ENCODE measurements around the gene C19orf73.

The C19orf73 gene

DNA sequence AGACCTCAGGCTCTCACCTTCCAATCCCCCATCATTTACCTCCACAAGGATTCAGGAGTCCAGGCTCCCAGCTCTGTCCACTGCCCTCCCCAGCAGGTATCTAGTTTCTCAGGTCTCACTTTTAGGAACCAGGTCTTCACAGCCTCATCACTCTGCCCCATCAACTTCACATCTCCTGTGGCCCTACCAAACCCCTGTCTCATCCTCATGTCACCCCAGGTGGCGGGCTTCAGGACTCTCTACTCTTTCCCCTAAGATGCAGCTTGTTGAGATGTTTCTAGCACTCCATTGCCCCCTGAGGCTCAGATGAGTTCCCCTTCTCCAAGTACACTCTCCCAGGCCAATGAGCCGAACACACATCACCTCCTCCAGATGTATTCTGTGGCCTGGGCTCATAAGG, 1.9 kb upstream of the C19orf73 start:
- no peak for DNase-seq

DNA sequence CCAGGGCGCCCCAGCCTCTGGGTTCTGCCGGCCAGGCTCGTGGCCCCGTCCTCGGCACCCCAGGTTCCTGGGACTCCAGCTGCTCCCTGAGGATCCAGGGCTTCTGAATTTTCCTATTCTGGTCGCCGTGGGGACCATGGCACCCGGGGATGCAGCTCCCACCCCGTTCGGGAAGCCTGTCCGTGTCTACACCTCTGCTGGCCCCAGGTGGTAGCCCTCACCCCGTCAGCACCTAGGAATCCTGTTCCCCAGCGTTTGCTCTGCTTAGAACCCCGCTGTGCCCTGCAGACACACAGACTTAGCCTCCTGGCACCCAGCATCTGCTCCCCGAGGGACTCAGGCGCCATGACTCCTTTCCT, 1.4 kb upstream of the C19orf73 start:
- no peak for DNase-seq

- no peak for DNase-seq
Observed at GRCh38 chr19:49119411-49120324, 725 bp upstream of the C19orf73 start, which contains the start of gene PPFIA3. TSS of gene PPFIA3 (plus strand) at chr19:49119544. CDS start at chr19:49127874, 8,330 bp downstream.

DNA sequence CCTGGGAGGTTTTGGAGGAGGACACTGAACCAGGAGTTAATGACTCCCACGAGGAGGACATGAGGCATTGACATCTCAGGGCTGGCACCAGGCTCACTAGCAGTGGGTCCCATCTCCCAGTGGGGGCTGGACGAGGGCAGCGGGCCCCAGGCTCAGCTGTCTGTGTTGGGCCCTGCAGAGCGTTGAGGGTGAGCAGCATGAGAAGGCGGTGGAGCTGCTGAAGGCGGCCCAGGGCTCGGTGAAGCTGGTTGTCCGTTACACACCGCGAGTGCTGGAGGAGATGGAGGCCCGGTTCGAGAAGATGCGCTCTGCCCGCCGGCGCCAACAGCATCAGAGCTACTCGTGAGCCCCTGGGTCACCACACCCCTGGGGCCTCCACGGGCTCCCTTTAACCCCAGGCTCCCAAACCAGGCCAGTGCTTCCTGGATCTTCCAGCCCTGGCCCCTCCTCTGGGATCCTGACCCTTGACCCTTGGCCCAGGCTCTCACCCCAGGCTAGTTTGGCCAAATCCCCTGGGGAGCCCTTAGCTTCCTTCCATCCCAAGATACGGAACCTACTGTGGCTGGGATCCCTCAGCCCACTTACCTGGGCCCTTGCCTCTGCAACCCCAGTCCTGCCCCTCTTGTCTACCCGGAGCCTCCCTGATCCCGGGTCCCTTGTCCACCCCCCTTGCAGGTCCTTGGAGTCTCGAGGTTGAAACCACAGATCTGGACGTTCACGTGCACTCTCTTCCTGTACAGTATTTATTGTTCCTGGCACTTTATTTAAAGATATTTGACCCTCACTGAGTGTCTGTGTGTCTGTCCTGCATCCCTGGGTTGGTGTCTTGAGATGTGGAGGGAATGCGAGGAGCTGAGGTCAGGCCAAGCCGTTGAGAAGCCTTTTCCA, 1.0 kb downstream of the C19orf73 start:
- DNase-seq, result no peak

- DNase-seq, result no peak
Observed at GRCh38 chr19:49116544-49116943, 2.4 kb downstream of the C19orf73 start.

GRCh38 chr19:49114630-49115363, 4.1 kb downstream of the C19orf73 start:
- DNase-seq, result peak; percentile 47

DNA sequence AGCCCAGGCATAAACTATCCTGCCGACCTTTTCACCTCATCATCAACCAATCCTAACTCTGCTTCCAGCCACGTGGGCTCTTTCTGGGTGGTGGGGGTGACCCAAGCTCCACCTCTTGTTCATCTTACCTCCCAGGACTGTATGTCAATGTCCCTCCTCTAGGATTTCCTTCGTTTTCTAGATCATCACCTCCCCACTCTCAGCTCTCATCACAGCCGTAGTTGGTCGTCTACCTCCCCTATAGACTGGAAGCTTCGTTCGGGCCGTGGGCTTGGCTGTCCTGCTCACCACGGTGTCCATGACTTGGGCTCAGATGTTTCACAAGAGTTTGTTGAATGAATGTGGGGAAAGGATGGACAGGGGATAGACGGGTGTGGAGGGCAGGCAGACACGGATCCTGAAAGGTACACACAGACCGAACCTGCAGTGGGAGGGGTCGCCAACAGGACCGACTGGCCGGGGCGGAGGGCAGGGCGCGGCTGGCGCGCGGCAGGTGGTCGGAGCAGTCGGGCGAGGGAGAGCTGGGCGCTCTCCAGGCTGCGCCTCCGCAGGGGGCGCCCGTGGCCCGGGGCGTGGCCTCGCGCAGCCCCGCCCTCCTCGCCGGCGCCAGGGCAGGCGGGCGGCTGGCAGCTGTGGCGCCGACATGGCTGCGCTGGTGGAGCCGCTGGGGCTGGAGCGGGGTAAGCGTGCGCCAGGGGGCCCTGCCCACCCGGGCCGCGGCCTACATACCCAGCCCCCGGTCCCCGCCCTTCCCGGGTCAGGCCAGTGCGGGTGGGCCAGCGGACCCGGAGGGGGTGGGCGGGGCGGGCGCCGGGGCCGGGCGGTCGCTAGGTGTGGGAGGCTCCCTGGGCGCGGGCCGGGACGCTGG, 4.9 kb downstream of the C19orf73 start, which contains the start of gene LIN7B:
TSS of gene LIN7B (plus strand) at position 609 of the 868 bp plus-strand sequence. CDS start at position 644, 35 bp downstream.
- DNase-seq, result peak; percentile 74

DNA sequence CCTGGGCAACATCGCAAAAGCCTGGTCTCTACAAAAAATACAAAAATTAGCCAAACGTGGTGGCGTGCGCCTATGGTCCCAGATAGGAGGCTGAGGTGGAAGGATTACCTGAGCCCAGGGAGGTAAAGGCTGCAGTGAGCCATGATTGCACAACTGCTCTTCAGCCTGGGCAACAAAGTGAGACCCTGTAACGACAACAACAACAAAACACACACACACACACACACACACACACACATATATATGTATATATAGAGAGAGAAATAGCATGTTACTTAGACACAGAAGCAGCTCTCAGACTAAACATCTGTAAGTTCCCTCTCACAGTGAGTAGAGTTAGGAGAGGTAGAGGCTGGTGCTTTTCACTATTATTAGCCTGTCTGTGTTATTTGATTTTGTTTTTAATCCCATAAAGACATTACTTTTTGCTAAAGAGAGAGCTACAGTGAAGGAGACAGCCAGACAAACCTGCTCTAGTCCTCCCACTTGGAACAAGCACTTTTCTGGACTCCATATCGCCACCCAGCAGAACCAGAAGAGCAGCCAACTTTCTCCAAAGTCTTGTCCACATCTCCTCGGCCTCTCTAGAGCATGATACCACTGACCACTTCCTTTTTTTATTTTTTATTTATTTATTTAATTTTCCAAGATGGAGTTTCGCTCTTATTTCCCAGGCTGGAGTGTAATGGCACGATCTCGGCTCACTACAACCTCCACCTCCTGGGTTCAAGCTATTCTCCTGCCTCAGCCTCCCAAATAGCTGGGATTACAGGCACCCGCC, 7.5 kb downstream of the C19orf73 start:
- DNase-seq, result no peak

DNA sequence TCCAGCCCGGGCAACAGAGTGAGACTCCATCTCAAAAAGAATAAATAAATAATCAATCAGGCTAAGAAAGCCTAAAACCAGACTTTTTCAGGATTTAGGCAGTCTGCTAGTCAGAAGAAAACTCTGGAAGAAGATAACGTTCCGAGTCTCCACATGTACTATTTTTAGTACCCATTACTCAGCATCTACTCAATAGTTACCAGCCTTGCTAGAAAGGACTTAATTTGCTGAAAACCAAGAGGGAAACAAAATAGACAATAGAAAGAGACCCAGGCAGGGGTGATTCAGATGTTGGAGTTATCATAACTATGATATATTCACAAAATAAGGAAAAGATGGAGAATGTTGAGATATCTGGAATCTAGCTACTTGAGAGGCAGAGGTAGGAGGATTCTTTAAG, 8.4 kb downstream of the C19orf73 start:
- no peak for DNase-seq

- no peak for DNase-seq
Observed at GRCh38 chr19:49109569-49110233, 9.2 kb downstream of the C19orf73 start.

DNA sequence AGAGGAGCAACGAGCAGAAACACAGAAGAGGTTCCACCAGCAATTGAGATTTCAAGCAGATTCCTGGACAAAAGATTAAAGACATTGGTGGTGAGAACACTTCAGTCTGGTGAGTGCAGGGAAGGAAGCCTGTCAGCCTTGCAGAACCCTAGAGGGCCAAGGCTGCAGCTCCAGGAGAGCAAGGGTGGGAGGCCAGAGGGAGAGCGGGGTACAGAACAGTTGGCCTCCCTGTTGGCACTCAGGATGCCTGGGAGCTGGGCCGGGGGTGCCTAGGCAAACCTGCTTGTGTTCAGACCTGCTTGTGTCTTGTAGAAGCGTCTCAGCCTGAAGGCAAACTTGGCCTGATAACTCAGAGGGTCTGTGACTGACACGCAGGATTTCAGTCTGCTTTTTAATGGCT, 9.9 kb downstream of the C19orf73 start:
- no peak for DNase-seq

GRCh38 chr19:49107625-49108459, 11.1 kb downstream of the C19orf73 start:
- no peak for DNase-seq

- peak; percentile 20 for DNase-seq
Observed at GRCh38 chr19:49106648-49107135, 12.3 kb downstream of the C19orf73 start.

GRCh38 chr19:49104229-49104864, 14.6 kb downstream of the C19orf73 start:
- DNase-seq, result no peak

- no peak for DNase-seq
Observed at GRCh38 chr19:49103331-49104085, 15.4 kb downstream of the C19orf73 start.

DNA sequence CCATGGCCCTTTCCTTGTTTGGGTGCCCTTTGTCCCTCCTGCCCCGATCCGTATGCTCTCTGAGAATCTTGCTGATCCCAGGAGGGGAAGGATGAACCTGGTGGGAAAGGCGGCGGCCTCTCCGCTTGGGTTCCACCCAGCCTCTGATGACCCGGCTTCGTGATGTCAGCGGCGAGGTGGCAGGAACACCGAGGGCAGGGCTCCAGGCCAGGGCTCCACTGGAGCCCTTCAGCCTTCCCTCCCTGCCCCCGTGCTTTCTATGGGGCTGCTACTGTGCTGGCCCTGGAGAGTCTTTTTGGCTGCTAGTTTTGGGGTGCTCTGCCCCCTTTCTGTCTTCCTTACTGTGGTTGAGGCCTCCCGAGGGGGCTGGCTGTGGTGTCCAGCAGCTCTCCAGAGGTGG, 16.6 kb downstream of the C19orf73 start:
- DNase-seq, result no peak

DNA sequence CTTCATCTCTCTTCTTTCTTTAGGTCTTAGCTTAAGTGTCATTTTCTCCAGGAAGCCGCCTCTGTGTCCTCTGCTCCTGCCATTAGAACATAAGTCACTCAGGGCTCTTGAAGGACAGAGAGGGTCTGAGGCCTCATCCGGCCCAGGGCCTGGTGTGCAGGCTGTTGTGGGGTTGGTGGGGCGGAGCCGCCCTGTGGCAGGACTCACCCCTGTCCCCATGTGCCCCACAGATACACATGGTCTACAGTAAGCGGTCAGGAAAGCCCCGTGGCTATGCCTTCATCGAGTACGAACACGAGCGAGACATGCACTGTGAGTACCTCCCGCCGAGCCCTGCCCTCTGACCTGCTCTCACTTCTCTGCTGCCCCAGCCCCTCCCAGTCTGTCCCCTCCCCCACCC, 17.8 kb downstream of the C19orf73 start:
- no peak for DNase-seq

DNA sequence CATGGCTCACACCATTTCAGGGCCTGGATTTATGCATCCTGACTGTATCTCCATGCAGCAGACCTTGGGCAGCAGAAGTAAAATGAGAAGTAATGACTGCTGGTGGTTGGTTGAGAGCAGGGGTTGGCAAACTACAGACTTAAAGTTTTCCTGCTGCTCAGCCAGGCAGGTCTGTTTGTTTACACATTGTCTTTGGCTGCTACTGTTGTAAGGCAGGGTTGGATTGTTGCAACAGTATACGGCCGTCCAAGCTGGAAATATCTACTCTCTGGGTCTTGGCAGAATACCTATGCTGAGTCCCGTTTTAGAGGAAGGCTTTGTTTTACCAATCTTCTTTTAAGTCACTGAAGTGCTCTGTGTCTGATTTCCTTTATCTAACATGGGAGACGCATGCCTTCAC, 20.1 kb downstream of the C19orf73 start:
- DNase-seq, result no peak

Data from NCI-H1105 (cell line).